GM21717 (cell line): Measurements from ENCODE around the gene ARID1B.

ENCODE experiments used
- ATAC-seq: cut with Tn5 transposase; IDR thresholded peaks from one replicate; pipeline ENCODE4 v1.9.1; 2021; ENCODE audit warnings: mild to moderate bottlenecking, moderate library complexity; ENCODE audit not compliant: unreplicated experiment

The ARID1B gene

GRCh38 chr6:157249826-157250225 lies 472.6 kb downstream of the ARID1B start:
- ATAC-seq, result no peak

DNA sequence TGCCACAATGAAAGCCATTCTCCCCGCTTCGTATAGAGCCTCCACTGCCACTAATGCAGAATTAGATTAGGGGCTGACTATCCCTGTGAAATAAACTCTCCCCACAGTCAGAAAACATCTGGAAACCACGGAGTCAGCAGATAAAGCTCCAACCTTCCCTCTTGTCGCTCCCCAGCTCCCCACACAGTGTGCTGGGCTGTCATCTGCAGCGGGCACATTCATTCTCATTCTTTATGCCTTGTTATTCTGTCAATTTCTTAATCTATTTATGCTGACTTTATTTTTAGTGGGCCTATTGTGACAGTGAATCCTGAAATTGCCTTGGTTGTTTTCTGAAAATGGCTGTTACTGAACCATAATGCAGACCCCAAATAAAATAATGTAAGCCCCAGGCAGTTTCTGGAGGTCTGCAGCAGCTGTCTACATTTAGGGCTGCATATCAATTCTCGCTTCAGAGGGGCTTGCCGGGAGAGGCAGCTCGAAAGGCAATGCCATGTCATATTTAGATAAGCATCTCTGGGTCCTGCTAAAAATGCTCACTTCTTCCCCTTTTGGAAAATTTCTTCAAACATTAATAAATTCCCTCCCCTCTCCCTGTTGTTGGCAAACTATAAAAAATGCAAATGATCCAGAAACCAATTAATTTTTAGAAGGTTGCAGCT lies 474.5 kb downstream of the ARID1B start:
- no peak for ATAC-seq

GRCh38 chr6:157253017-157253416 lies 475.8 kb downstream of the ARID1B start:
- no peak for ATAC-seq

DNA sequence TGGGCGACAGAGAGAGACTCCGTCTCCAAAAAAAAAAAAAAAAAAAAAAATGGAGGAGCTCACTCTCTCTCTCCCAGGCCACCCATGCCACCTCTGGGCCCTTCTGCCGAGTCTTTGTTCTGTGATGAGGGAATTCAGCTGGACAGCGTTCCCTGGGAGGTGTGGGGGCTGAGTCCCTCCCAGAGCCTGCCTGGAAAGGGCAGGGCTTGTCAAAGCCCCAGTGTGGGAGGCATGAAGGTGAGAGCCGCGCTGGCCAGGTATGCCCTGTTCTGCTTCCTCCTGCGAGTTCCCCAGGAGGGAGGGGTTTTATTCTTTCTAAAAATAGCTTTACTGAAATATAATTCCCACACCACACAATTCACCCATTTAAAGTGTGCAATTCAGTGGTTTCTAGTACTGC lies 476.5 kb downstream of the ARID1B start:
- no peak for ATAC-seq

DNA sequence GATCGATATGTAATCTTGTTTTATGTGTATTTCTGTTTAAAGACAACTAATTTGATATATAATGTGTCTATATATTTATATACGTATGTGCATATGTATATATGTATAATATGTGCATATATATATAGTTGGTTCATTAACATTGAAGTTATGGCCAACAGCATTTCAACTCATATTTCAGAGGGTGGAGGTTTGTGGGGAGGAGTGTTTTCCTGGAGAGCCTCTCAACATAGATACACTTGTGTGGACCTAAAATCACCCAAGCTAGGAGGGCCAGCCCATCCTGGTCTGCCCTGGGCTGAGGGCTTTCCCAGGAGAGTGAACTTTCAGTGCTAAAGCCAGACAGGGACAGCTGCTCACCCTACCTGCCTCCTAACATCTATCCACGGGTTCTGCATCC lies 477.4 kb downstream of the ARID1B start:
- ATAC-seq, result no peak

- no peak for ATAC-seq
Measured at GRCh38 chr6:157255079-157255478, 477.9 kb downstream of the ARID1B start.

DNA sequence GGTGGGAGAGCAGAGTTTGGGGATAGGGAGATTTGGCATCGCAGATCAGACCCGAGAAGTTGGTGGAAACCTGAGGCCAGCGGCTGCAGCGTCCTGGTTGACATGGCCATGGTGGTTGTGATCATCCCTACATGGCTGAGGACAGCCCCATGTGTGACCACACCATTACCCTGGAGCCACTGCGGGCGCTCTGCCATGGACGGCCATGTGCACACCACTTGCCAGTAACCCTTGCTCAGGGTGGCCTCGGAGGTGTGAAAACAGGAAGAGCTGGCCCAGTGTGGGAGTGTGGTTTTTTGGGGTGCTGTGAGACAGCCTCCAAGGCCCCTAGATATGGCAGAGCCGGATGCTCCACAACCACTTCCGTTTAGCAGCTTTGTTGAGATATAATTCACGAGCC lies 481.7 kb downstream of the ARID1B start:
- ATAC-seq, result no peak

DNA sequence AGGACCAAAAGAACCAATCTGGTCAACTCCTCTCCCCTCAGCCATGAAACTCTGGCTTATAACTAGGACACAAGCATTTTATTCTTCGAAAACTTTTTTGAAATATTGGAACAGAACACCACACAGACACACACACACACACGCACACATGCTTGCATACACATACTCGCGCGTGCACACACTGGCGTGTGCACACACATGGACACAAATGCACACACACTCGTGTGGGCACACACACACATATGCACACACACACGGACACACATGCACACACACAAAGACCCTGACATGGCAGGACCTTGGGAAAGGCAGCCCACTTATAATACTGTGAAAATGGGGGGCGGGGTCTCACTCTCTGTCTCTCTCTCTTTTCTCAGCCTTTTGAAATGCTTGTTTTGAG lies 482.3 kb downstream of the ARID1B start:
- ATAC-seq, result no peak
